Keratinocyte (primary cell): ENCODE results near the gene RNF38. TPM values are rescaled to one million over a fixed set of nuclear protein-coding genes. Genes with fewer than 3 reads are reported as not detected.

Experiments used
- DNase-seq: peaks from one replicate; pipeline ENCODE4 v3.0.0-alpha.2; 2011; ENCODE audit warnings: low read depth, missing footprints, low spot score
- FAIRE-seq: peaks from 2 replicates; lab custom pipeline; 2011; peaks lifted over from hg19 to GRCh38; lab: Jason Lieb, UNC
- H2AFZ ChIP-seq: 2 replicates; pipeline ENCODE4 v1.6.0; 2012; ENCODE audit warnings: low read length, control low read depth, inconsistent platforms; ENCODE audit not compliant: control insufficient read depth
- H3K27ac ChIP-seq: 2 replicates; pipeline ENCODE4 v1.5.1; 2011; ENCODE audit warnings: low read length; ENCODE audit not compliant: control insufficient read depth, insufficient read depth
- H3K27me3 ChIP-seq: 3 replicates; pipeline ENCODE4 v1.6.0; 2011; ENCODE audit warnings: low read length; ENCODE audit not compliant: control insufficient read depth, insufficient read depth; ENCODE audit errors: extremely low read depth
- H3K36me3 ChIP-seq, 2 experiments: 2 replicates in 1 of 2; 3 replicates in 1 of 2; pipeline ENCODE4 v1.5.1; 2011; ENCODE audit warnings: low read length in 2 of 2, mild to moderate bottlenecking in 1 of 2; ENCODE audit not compliant: control insufficient read depth in 2 of 2, insufficient read depth in 2 of 2; ENCODE audit errors: extremely low read depth in 1 of 2
- H3K4me1 ChIP-seq: 3 replicates; pipeline ENCODE4 v1.5.1; 2011; ENCODE audit warnings: low read length; ENCODE audit not compliant: control insufficient read depth, insufficient read depth; ENCODE audit errors: extremely low read depth
- H3K4me2 ChIP-seq: 3 replicates; pipeline ENCODE4 v1.6.0; 2011; ENCODE audit warnings: low read depth, low read length; ENCODE audit not compliant: control insufficient read depth, insufficient read depth; ENCODE audit errors: extremely low read depth
- H3K4me3 ChIP-seq, 3 experiments: fragments of 200-600 bp in 1 of 3; sonication (generic) in 1 of 3; 2 replicates in 2 of 3; 3 replicates in 1 of 3; pipeline ENCODE4 v1.5.1; 2011 to 2016; ENCODE audit warnings: low read length in 3 of 3, mild to moderate bottlenecking in 3 of 3, control low read depth in 2 of 3, inconsistent platforms in 1 of 3, low read depth in 1 of 3, mixed read lengths in 1 of 3, mixed run types in 1 of 3, moderate library complexity in 1 of 3; ENCODE audit not compliant: control insufficient read depth in 2 of 3, insufficient read depth in 2 of 3; ENCODE audit errors: extremely low read depth in 1 of 3
- H3K79me2 ChIP-seq: 2 replicates; pipeline ENCODE4 v1.6.0; 2012; ENCODE audit warnings: low read length; ENCODE audit not compliant: control insufficient read depth, insufficient read depth
- H3K9ac ChIP-seq: 3 replicates; pipeline ENCODE4 v1.6.0; 2011; ENCODE audit warnings: low read length; ENCODE audit not compliant: control insufficient read depth, insufficient read depth; ENCODE audit errors: extremely low read depth
- H3K9me1 ChIP-seq: 3 replicates; pipeline ENCODE4 v1.6.0; 2011; ENCODE audit warnings: low read length; ENCODE audit not compliant: control insufficient read depth, insufficient read depth; ENCODE audit errors: extremely low read depth
- H3K9me3 ChIP-seq: 2 replicates; pipeline ENCODE4 v1.5.1; 2012; ENCODE audit warnings: low read depth, low read length; ENCODE audit not compliant: control insufficient read depth
- H4K20me1 ChIP-seq: 3 replicates; pipeline ENCODE4 v1.6.0; 2011; ENCODE audit warnings: low read length; ENCODE audit not compliant: control insufficient read depth, insufficient read depth; ENCODE audit errors: extremely low read depth
- CTCF ChIP-seq, 3 experiments: IDR thresholded peaks in 1 of 3; conservative IDR thresholded peaks in 1 of 3; optimal IDR thresholded peaks in 1 of 3; 2 replicates in 2 of 3; 3 replicates in 1 of 3; pipeline versions ENCODE3 to v1.5.1; 2011; ENCODE audit warnings: low read length in 3 of 3, mild to moderate bottlenecking in 3 of 3, moderate library complexity in 2 of 3, control low read depth in 1 of 3, inconsistent platforms in 1 of 3; ENCODE audit not compliant: insufficient read depth in 2 of 3; ENCODE audit errors: extremely low read depth in 1 of 3
- EZH2 ChIP-seq: IDR thresholded peaks from one replicate; pipeline ENCODE4 v1.6.1; 2012; ENCODE audit warnings: inconsistent platforms, mild to moderate bottlenecking, low read length, moderate library complexity
- dilution Hi-C: fragments of 300-500 bp; cut with MboI; formaldehyde crosslinking; loops from one replicate; pipeline ENCODE4 v1.7.0; 2020; ENCODE audit warnings: low sequenced_read_pairs; ENCODE audit not compliant: extremely low pct_ligation_motif_present
- polyA plus RNA-seq, 5 experiments: library from polyadenylated mRNA; depleted of rRNA in 3 of 5; stranded (reverse) in 3 of 5; stranded (forward) in 1 of 5; unstranded in 1 of 5; fragments of >200 nt; gene quantifications; 1 replicate in 1 of 5; 2 replicates in 3 of 5; 3 replicates in 1 of 5; pipeline versions ENCODE4 v1.2.1 to v1.2.3, GENCODE V29; 2011 to 2012; ENCODE audit warnings: missing spikeins in 2 of 5, low read depth in 1 of 5, low replicate concordance in 1 of 5

RNF38 gene
- polyA plus RNA-seq, 1 donor (not counting 4 experiments of a cell fraction or from before 2014, with no cell fraction given): 12.5 TPM

- Histone ChIP-seq H3K4me2 (no peak overlapping the region), H4K20me1 (peaks cover 5% of the 10 kb centered on the region), H3K4me1 (no peaks in the 10 kb centered on the region), H3K9me1 (peaks cover 2% of the 10 kb centered on the region), H3K79me2 (peaks cover 4% of the 10 kb centered on the region), H3K27ac (no peak overlapping the region), H3K9ac (no peak overlapping the region), H3K9me3 (no peaks in the 10 kb centered on the region), H3K36me3 (no peaks in the 10 kb centered on the region), H3K4me3 (no peak overlapping the region), H3K27me3 (no peaks in the 10 kb centered on the region), H2AFZ (no peak overlapping the region)
- peak; percentile 44 for FAIRE-seq
- TF ChIP-seq EZH2 (no peak), CTCF (optimal IDR thresholded peaks at IDR 0.05 in 1 of 3, IDR thresholded peaks at IDR 0.05 in 1 of 3, conservative IDR thresholded peaks at IDR 0.05 in 1 of 3; ENCODE audit: extremely low read depth in 1 of 3, insufficient read depth in 2 of 3, low read length in 3 of 3) (peak; percentile 77 to 94 (median 84))
- dilution Hi-C loops: no loop called here
- DNase-seq: no peak
Measured at GRCh38 chr9:36407122-36407723, 7.2 kb upstream of the RNF38 start.

- Histone ChIP-seq H3K27me3 (no peaks in the 10 kb centered on the region), H3K9ac (no peak overlapping the region), H3K79me2 (peaks cover 26% of the 10 kb centered on the region), H3K4me1 (peaks cover 9% of the 10 kb centered on the region), H3K36me3 (no peaks in the 10 kb centered on the region), H3K9me3 (no peaks in the 10 kb centered on the region), H3K4me2 (no peak overlapping the region), H3K4me3 (no peak overlapping the region), H4K20me1 (peaks cover 5% of the 10 kb centered on the region), H3K9me1 (peaks cover 2% of the 10 kb centered on the region), H3K27ac (no peak overlapping the region), H2AFZ (no peak overlapping the region)
- FAIRE-seq (no peak), DNase-seq (no peak)
- no peak for TF ChIP-seq CTCF (optimal IDR thresholded peaks at IDR 0.05 in 1 of 3, IDR thresholded peaks at IDR 0.05 in 1 of 3, conservative IDR thresholded peaks at IDR 0.05 in 1 of 3; ENCODE audit: extremely low read depth in 1 of 3, insufficient read depth in 2 of 3, low read length in 3 of 3)
- TF ChIP-seq EZH2: no peak
- dilution Hi-C loops: no loop called here
Measured at GRCh38 chr9:36402536-36402935, 2.5 kb upstream of the RNF38 start.
